Endothelial cell of umbilical vein (primary cell): ENCODE measurements around the gene PTPRD.

Experiments used
- CTCF ChIP-seq, 2 donors: IDR thresholded peaks; 1 replicate in 1 of 2; 2 replicates in 1 of 2; pipeline ENCODE4 v1.5.1; 2011; ENCODE audit warnings: low read length in 2 of 2, mild to moderate bottlenecking in 2 of 2, moderate library complexity in 2 of 2, control low read depth in 1 of 2, inconsistent platforms in 1 of 2, low read depth in 1 of 2; ENCODE audit not compliant: insufficient read depth in 1 of 2; ENCODE audit errors: extremely low read depth in 1 of 2
- JUN ChIP-seq: IDR thresholded peaks from 2 replicates; pipeline ENCODE4 v1.6.1; 2011; ENCODE audit warnings: borderline replicate concordance, low read depth; ENCODE audit not compliant: insufficient read length, insufficient read depth
- MYC ChIP-seq: IDR thresholded peaks from one replicate; pipeline ENCODE4 v1.6.1; 2011; ENCODE audit warnings: mild to moderate bottlenecking, low read depth, low read length
- POLR2A ChIP-seq: IDR thresholded peaks from 2 replicates; pipeline ENCODE4 v1.6.1; 2012; ENCODE audit warnings: low read depth, mild to moderate bottlenecking, control low read depth, low read length
- POLR2AphosphoS5 ChIP-seq: IDR thresholded peaks from 2 replicates; pipeline ENCODE4 v1.6.1; 2012; ENCODE audit warnings: low read depth, mild to moderate bottlenecking, control low read depth, low read length, moderate library complexity; ENCODE audit not compliant: insufficient read depth

- no peak for TF ChIP-seq CTCF (IDR thresholded peaks at IDR 0.05; ENCODE audit: extremely low read depth in 1 of 2, insufficient read depth in 1 of 2, low read depth in 1 of 2, low read length in 2 of 2)
- TF ChIP-seq POLR2AphosphoS5: no peak
- TF ChIP-seq MYC: no peak
- no peak for TF ChIP-seq POLR2A
- TF ChIP-seq JUN: no peak
These were observed 967.8 kb downstream of the PTPRD start for GRCh38 chr9:9645006-9645405.
